GM18951 (cell line): ENCODE results near the gene TCP11L2.

Experiments
- POLR2A ChIP-seq: IDR thresholded peaks from 4 replicates; pipeline ENCODE4 v1.6.1; 2011; ENCODE audit warnings: mild to moderate bottlenecking; ENCODE audit not compliant: insufficient read length, insufficient read depth; ENCODE audit errors: extremely low read depth
- in situ Hi-C: fragments of 300-500 bp; cut with MboI; formaldehyde crosslinking; loops from one replicate; pipeline ENCODE4 v1.12.0; 2022; ENCODE audit warnings: low sequenced_read_pairs, mixed read lengths, inconsistent platforms; ENCODE audit not compliant: unreplicated experiment

Gene TCP11L2

GRCh38 chr12:106274575-106275121 is 27.9 kb upstream of the TCP11L2 start:
- TF ChIP-seq POLR2A, result no peak

GRCh38 chr12:106275458-106275857 is 27.1 kb upstream of the TCP11L2 start:
- no peak for TF ChIP-seq POLR2A

More at GRCh38 chr12:106274575-106275121, 27.9 kb upstream of the TCP11L2 start:
- in situ Hi-C loops, result no loop called here

GRCh38 chr12:106276032-106276740 is 26.3 kb upstream of the TCP11L2 start:
- TF ChIP-seq POLR2A, result no peak
- in situ Hi-C loops, result no loop called here

More at GRCh38 chr12:106275458-106275857, 27.1 kb upstream of the TCP11L2 start:
- in situ Hi-C loops, result no loop called here

GRCh38 chr12:106280106-106280505 is 22.4 kb upstream of the TCP11L2 start:
- TF ChIP-seq POLR2A, result no peak
- in situ Hi-C loops, result no loop called here

GRCh38 chr12:106281056-106281782 is 21.3 kb upstream of the TCP11L2 start:
- in situ Hi-C loops, result no loop called here
- no peak for TF ChIP-seq POLR2A

- in situ Hi-C loops, result no loop called here
- no peak for TF ChIP-seq POLR2A
Measured at GRCh38 chr12:106281804-106282203, 20.7 kb upstream of the TCP11L2 start.

- in situ Hi-C loops, result no loop called here
- TF ChIP-seq POLR2A, result no peak
Measured at GRCh38 chr12:106282457-106283097, 20.0 kb upstream of the TCP11L2 start.

- no peak for TF ChIP-seq POLR2A
- in situ Hi-C loops, result loop anchor here (5.0 kb wide), 1 partner anchor 57 kb away; no protein-coding TSS in a partner anchor
Measured at GRCh38 chr12:106284358-106285105, 18.0 kb upstream of the TCP11L2 start.

GRCh38 chr12:106285982-106286381 is 16.6 kb upstream of the TCP11L2 start:
- TF ChIP-seq POLR2A, result no peak
- in situ Hi-C loops, result loop anchor here (5.0 kb wide), 1 partner anchor 59 kb away; no protein-coding TSS in a partner anchor

GRCh38 chr12:106286576-106287162 is 15.9 kb upstream of the TCP11L2 start:
- in situ Hi-C loops, result loop anchor here (5.0 kb wide), 1 partner anchor 59 kb away; no protein-coding TSS in a partner anchor

- no peak for TF ChIP-seq POLR2A
- in situ Hi-C loops, result loop anchor here (5.0 kb wide), 1 partner anchor 60 kb away; no protein-coding TSS in a partner anchor
Measured at GRCh38 chr12:106287364-106287763, 15.2 kb upstream of the TCP11L2 start.

- in situ Hi-C loops, result loop anchor here (5.0 kb wide), 1 partner anchor 61 kb away; no protein-coding TSS in a partner anchor
- no peak for TF ChIP-seq POLR2A
Measured at GRCh38 chr12:106288101-106288493, 14.4 kb upstream of the TCP11L2 start.
